Muscle layer of colon (tissue), 2 donors: Measurements from ENCODE around the gene CD83.

ENCODE experiments used
- H3K27ac ChIP-seq: one replicate; pipeline ENCODE4 v1.7.0; 2013; ENCODE audit warnings: low read depth, mild to moderate bottlenecking, low read length, moderate library complexity
- H3K27me3 ChIP-seq, 2 donors: one replicate each; pipeline ENCODE4 v1.7.0; 2013; ENCODE audit warnings: low read length in 2 of 2, mild to moderate bottlenecking in 2 of 2; ENCODE audit not compliant: insufficient read depth in 2 of 2, control insufficient read depth in 1 of 2
- H3K36me3 ChIP-seq: one replicate; pipeline ENCODE4 v1.7.0; 2013; ENCODE audit warnings: mild to moderate bottlenecking, low read length; ENCODE audit not compliant: insufficient read depth
- H3K4me1 ChIP-seq: one replicate; pipeline ENCODE4 v1.7.0; 2013; ENCODE audit warnings: mild to moderate bottlenecking, low read length; ENCODE audit not compliant: insufficient read depth
- H3K4me3 ChIP-seq, 2 donors: one replicate each; pipeline ENCODE4 v1.7.0; 2013; ENCODE audit warnings: low read length in 2 of 2, low read depth in 1 of 2, mild to moderate bottlenecking in 1 of 2, moderate library complexity in 1 of 2
- H3K9ac ChIP-seq: one replicate; pipeline ENCODE4 v1.7.0; 2013; ENCODE audit warnings: low read length
- H3K9me3 ChIP-seq: one replicate; pipeline ENCODE4 v1.7.0; 2013; ENCODE audit warnings: mild to moderate bottlenecking, low read length
- donor health status: abdominal sarcoma.
- donor health status: Adenocarcinoma of cecum.

CD83 gene

DNA sequence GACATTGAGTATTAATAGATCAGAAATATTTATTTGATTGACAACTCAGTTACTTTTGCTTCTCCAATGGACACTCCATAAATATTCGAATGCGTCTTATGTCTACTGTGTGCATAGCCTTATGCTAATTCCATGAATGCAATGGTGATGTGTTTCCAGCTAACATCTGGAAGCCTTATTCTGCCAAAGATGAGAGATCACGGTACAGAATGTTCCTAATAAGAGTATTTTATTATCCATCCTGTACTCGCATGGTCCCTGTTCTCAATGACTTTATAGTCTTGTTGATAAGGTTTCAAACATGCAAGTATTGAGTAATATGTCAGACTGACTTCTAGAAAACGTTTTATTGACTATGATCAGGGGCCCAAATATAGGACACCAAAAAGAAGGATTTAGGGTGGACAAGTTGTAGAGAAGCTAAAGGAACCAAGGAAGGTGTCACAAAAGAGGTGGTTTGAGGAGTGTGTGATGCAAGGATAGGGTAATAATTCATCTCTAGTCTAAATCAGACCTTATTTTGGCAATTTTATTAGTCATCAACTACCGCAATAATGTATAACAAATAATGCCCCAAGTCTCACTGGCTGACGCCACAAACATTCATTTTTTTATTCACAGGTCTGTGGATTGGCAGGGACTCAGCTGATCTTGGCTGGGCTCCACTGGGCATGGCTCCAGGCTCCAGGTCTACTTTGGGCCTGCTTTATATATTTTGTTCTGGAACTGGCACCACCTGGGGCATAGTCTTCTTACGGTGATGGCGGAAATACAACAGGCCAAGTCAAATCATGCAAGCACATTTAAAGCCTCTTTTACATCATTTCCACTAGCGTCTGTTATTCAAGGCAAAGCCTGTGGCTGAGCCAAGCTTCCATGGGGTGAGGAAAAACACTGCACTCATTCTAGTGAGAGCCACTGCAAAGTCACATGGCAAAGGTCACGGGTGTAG lies 24.5 kb upstream of the CD83 start:
- Histone ChIP-seq H3K27me3 (no peaks in the 10 kb centered on the region), H3K4me3 (no peak overlapping the region), H3K27ac (no peak overlapping the region), H3K9me3 (no peaks in the 10 kb centered on the region), H3K9ac (no peak overlapping the region), H3K4me1 (no peaks in the 10 kb centered on the region), H3K36me3 (no peaks in the 10 kb centered on the region)

DNA sequence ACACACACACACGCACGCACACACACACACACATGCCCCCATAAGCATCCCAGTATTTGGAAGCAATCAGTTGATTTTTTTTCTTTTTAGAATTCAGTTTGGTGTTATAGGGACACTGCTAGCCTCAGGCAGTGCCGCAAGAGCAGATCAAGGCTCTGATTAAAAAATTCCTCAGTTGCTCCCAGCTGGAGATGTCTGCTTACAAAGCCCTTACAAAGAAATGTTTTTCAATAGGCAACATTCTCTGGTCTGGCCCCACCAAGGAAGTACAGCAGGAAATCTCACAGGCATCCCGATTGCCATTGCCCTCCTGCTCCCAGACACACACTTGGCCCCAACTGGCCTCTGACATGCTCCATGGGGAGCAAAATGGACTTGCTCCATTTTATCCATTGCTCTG lies 22.9 kb upstream of the CD83 start:
- H3K4me3 ChIP-seq = no peak overlapping the region
- H3K9me3 ChIP-seq = no peaks in the 10 kb centered on the region
- H3K27me3 ChIP-seq = no peaks in the 10 kb centered on the region
- no peaks in the 10 kb centered on the region for H3K4me1 ChIP-seq
- no peak overlapping the region for H3K9ac ChIP-seq
- no peak overlapping the region for H3K27ac ChIP-seq
- no peaks in the 10 kb centered on the region for H3K36me3 ChIP-seq

DNA sequence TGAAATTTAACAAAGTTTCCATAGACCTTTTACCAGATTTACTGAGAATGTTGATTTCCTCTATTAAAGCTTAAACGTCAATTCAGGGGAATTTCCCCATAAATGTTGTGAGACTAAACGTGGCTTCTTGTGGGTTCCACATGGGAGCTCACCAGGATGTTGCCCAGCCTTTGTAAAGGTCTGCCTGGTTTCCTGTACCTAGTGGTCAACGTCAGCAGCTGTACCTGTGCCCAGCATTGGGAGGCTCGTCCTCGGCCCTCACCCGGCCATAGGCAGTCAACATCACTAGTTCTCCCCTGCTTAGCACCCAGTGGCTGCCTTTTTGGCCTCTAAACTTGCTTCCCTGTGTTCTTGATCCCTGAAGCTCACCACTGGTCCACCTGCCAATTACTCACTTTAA lies 22.1 kb upstream of the CD83 start:
- Histone ChIP-seq H3K4me1 (no peaks in the 10 kb centered on the region), H3K9me3 (no peaks in the 10 kb centered on the region), H3K27me3 (no peaks in the 10 kb centered on the region), H3K4me3 (no peak overlapping the region), H3K9ac (no peak overlapping the region), H3K36me3 (no peaks in the 10 kb centered on the region), H3K27ac (no peak overlapping the region)

- Histone ChIP-seq H3K36me3 (no peaks in the 10 kb centered on the region), H3K4me1 (no peaks in the 10 kb centered on the region), H3K9me3 (no peaks in the 10 kb centered on the region), H3K27me3 (no peaks in the 10 kb centered on the region), H3K9ac (no peak overlapping the region), H3K27ac (no peak overlapping the region), H3K4me3 (no peak overlapping the region)
Measured at GRCh38 chr6:14100138-14100537, 17.4 kb upstream of the CD83 start.

GRCh38 chr6:14100966-14101365 lies 16.6 kb upstream of the CD83 start:
- Histone ChIP-seq H3K4me3 (no peak overlapping the region), H3K4me1 (no peaks in the 10 kb centered on the region), H3K9ac (no peak overlapping the region), H3K27ac (no peak overlapping the region), H3K9me3 (no peaks in the 10 kb centered on the region), H3K27me3 (no peaks in the 10 kb centered on the region), H3K36me3 (no peaks in the 10 kb centered on the region)

DNA sequence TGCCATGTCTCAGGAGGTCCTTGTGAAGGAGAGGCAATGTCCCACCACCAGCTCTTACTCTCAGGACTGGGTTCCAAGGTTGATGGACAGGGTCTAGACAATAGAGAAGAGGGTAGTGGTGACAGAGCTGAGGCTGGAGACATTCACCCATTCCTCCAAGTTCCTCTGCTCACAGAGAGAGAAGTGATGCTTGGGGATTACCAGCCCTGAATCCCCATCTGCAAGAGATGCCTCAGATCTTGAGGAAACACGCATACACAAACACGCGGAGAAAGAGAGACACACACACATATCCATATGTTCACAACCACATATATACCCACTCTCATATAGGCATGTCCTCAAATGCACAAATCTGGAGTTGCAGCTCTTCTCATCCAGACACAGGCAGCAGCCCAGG lies 15.2 kb upstream of the CD83 start:
- Histone ChIP-seq H3K4me1 (no peaks in the 10 kb centered on the region), H3K4me3 (no peak overlapping the region), H3K36me3 (no peaks in the 10 kb centered on the region), H3K27ac (no peak overlapping the region), H3K27me3 (no peaks in the 10 kb centered on the region), H3K9me3 (no peaks in the 10 kb centered on the region), H3K9ac (no peak overlapping the region)

DNA sequence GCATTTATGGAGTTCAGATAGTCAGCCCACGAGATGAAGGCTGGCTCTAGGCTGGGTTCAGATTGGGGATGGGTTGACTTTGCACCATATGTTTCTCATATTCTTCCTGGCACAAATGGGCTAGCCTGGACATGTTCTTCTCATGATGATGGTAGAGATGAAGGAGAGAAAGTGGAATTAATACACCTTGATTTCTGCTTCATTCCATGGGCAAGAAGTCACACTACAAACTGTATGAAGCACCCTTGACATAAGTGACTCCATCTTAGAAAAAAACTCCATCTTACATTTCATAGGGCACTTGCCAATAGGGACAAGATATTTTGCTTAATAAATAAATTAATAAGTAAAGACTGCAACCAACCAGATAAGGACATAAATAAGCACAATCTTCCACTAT lies 12.0 kb upstream of the CD83 start:
- H3K9me3 ChIP-seq = no peaks in the 10 kb centered on the region

DNA sequence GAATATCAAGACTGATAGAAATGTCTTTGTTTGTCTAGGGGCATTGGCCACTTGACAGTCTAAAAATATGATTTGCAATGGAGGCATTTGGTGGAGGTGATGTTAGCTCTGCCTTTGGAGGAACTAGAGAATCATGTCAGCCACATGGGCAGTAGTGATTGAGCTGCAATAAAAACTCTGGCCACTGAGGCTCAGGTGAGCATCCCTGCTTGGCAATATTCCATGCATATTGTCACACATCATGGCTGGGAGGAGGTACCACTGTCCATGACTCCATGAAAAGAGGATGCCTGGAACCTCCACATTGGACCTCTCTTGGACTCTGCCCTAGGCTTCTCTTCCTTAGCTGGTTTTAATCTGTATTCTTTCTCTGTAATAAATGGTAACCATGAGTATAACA lies 10.6 kb upstream of the CD83 start:
- H3K4me3 ChIP-seq = no peak overlapping the region
- no peak overlapping the region for H3K27ac ChIP-seq
- H3K9me3 ChIP-seq = no peaks in the 10 kb centered on the region
- H3K9ac ChIP-seq = no peak overlapping the region
- no peaks in the 10 kb centered on the region for H3K27me3 ChIP-seq
- no peaks in the 10 kb centered on the region for H3K36me3 ChIP-seq
- no peaks in the 10 kb centered on the region for H3K4me1 ChIP-seq

More for the DNA sequence above, 12.0 kb upstream of the CD83 start:
- no peak overlapping the region for H3K9ac ChIP-seq
- no peaks in the 10 kb centered on the region for H3K36me3 ChIP-seq
- no peaks in the 10 kb centered on the region for H3K27me3 ChIP-seq
- no peak overlapping the region for H3K4me3 ChIP-seq
- no peak overlapping the region for H3K27ac ChIP-seq
- H3K4me1 ChIP-seq = no peaks in the 10 kb centered on the region

DNA sequence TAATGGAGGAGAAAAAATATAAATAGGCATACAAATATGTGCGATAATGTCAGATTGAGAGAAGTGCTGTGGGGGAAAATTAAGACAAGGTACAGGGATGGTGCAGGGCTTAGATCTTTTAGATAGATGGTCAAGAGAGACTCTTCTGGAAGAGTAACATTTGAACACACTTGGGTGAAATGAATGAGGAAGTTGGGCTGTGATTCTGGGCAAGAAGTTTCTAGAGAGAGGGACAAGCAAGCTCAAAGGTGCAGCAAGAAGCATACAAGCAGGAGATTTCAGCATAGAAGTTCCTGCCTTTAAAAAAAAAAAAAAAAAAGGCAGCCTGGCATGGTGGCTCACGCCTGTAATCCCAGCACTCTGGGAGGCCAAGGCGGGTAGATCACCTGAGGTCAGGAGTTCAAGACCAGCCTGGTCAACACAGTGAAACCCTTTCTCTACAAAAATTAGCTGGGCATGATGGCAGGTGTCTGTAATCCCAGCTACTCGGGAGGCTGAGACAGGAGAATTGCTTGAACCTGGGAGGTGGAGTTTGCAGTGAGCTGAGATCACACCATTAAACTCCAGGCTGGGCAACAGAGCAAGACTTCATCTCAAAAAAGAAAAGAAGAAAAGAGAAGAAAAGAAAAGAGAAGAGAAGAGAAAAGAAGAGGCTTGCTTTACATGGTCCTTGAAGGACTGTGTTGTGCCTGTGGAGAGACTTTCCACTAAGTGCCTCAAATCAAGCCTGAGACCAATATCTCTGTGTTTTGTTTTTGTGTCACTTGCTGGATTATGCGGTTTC lies 9.7 kb upstream of the CD83 start:
- Histone ChIP-seq H3K4me1 (no peaks in the 10 kb centered on the region), H3K27ac (no peak overlapping the region), H3K4me3 (no peak overlapping the region), H3K9ac (no peak overlapping the region), H3K27me3 (no peaks in the 10 kb centered on the region), H3K36me3 (no peaks in the 10 kb centered on the region), H3K9me3 (no peaks in the 10 kb centered on the region)

GRCh38 chr6:14108571-14109410 lies 8.8 kb upstream of the CD83 start:
- no peaks in the 10 kb centered on the region for H3K4me1 ChIP-seq
- no peak overlapping the region for H3K4me3 ChIP-seq
- H3K27me3 ChIP-seq = no peaks in the 10 kb centered on the region
- no peak overlapping the region for H3K27ac ChIP-seq
- no peaks in the 10 kb centered on the region for H3K9me3 ChIP-seq
- H3K9ac ChIP-seq = no peak overlapping the region
- H3K36me3 ChIP-seq = no peaks in the 10 kb centered on the region

GRCh38 chr6:14109411-14109826 lies 8.2 kb upstream of the CD83 start:
- no peak overlapping the region for H3K9ac ChIP-seq
- H3K9me3 ChIP-seq = no peaks in the 10 kb centered on the region
- no peaks in the 10 kb centered on the region for H3K27me3 ChIP-seq
- H3K4me3 ChIP-seq = no peak overlapping the region
- no peaks in the 10 kb centered on the region for H3K36me3 ChIP-seq
- no peaks in the 10 kb centered on the region for H3K4me1 ChIP-seq
- H3K27ac ChIP-seq = no peak overlapping the region
